Stimulated activated CD8-positive, alpha-beta memory T cell treated with anti-CD3 and anti-CD28 coated beads, Interleukin-15, amount 100 ng/mL, for 24 hours (primary cell): ENCODE data around the gene CCNI.
"Not testable (repeated sequence)": the region's sequence is repeated elsewhere in the genome, so short reads cannot be mapped to it uniquely, and the experiment has no call there.

Experiments
- DNase-seq: peaks from one replicate; pipeline ENCODE4 v3.0.0-alpha.2; 2020; ENCODE audit warnings: low read depth

Gene CCNI

GRCh38 chr4:77039796-77040195, 36.0 kb downstream of the CCNI start:
- no peak for DNase-seq

GRCh38 chr4:77037736-77038135, 38.1 kb downstream of the CCNI start:
- no peak for DNase-seq

- DNase-seq: not testable (repeated sequence)
Observed at GRCh38 chr4:77037168-77037567, 38.6 kb downstream of the CCNI start.

GRCh38 chr4:77036206-77036605, 39.6 kb downstream of the CCNI start:
- DNase-seq: no peak

- no peak for DNase-seq
Observed at GRCh38 chr4:77035153-77035552, 40.6 kb downstream of the CCNI start.

- no peak for DNase-seq
Observed at GRCh38 chr4:77031544-77031943, 44.2 kb downstream of the CCNI start.

- not testable (repeated sequence) for DNase-seq
Observed at GRCh38 chr4:77029757-77030156, 46.0 kb downstream of the CCNI start.

GRCh38 chr4:77028246-77028645, 47.5 kb downstream of the CCNI start:
- DNase-seq: no peak

- no peak for DNase-seq
Observed at GRCh38 chr4:77026322-77026704, 49.5 kb downstream of the CCNI start.

- no peak for DNase-seq
Observed at GRCh38 chr4:77025643-77026321, 50.0 kb downstream of the CCNI start.

- no peak for DNase-seq
Observed at GRCh38 chr4:77023920-77024319, 51.9 kb downstream of the CCNI start.

- no peak for DNase-seq
Observed at GRCh38 chr4:77022560-77023179, 53.1 kb downstream of the CCNI start.

- DNase-seq: no peak
Observed at GRCh38 chr4:77021614-77022089, 54.1 kb downstream of the CCNI start.

- no peak for DNase-seq
Observed at GRCh38 chr4:77020017-77020416, 55.8 kb downstream of the CCNI start.

- DNase-seq: no peak
Observed at GRCh38 chr4:77015390-77015789, 60.4 kb downstream of the CCNI start.

- no peak for DNase-seq
Observed at GRCh38 chr4:77014256-77014655, 61.5 kb downstream of the CCNI start.

GRCh38 chr4:77012726-77013125, 63.1 kb downstream of the CCNI start:
- no peak for DNase-seq

GRCh38 chr4:77010841-77011354, 64.9 kb downstream of the CCNI start:
- DNase-seq: no peak

GRCh38 chr4:77009511-77010115, 66.2 kb downstream of the CCNI start:
- DNase-seq: no peak

- no peak for DNase-seq
Observed at GRCh38 chr4:77007358-77008230, 68.2 kb downstream of the CCNI start.

GRCh38 chr4:77006753-77007353, 68.9 kb downstream of the CCNI start:
- no peak for DNase-seq

GRCh38 chr4:77003400-77003799, 72.4 kb downstream of the CCNI start:
- no peak for DNase-seq
